ENCODE data around the gene USP25. TPM values are rescaled to one million over a fixed set of nuclear protein-coding genes. Genes with fewer than 3 reads are reported as not detected.

Gene USP25
- total and polyA plus RNA-seq, 2 of the 8 experiments (the other 6 are each of a cell fraction or from before 2014, with no cell fraction given): 11.2 to 48.1 TPM

DNA sequence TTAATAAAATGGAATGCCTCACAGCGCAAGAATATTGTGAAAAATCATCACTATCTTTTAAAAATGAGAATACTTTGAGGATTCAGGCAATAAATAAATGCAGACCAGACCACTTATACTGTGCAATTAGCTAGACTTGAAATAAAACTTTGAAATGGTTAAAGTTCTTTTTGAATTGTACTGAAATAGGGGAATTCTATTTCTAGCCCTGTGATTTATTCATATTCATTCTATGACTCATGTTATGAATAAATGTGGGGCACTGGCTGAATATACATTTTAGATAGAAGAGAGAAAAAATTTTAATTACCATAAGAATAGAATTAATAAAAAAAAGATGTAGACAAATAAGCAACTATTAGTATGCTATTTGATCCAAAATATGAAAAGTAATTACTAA, 16.4 kb upstream of the USP25 start:
- no peaks in the 10 kb centered on the region for H3K9me3 ChIP-seq (ENCODE audit: insufficient read depth in 2 of 2, low read depth in 1 of 2, low read length in 1 of 2)
- no peak overlapping the region for H3K9ac ChIP-seq (replicated peaks in 1 of 4; ENCODE audit: extremely low read depth in 1 of 4, low read depth in 3 of 4, low read length in 3 of 4)
- no peak for DNase-seq (ENCODE audit: low read depth in 1 of 2, low spot score in 2 of 2)
- TF ChIP-seq RFX5 (IDR thresholded peaks at IDR 0.05; ENCODE audit: borderline replicate concordance, low read depth, low read length) (no peak), TAF1 (IDR thresholded peaks at IDR 0.05; ENCODE audit: low read depth, low read length) (no peak), SIN3A (conservative IDR thresholded peaks at IDR 0.05 in 1 of 2, IDR thresholded peaks at IDR 0.05 in 1 of 2; ENCODE audit: low read depth in 1 of 2, low read length in 2 of 2) (no peak), SP1 (IDR thresholded peaks at IDR 0.05; ENCODE audit: low read depth, low read length) (no peak), PHF8 (conservative IDR thresholded peaks at IDR 0.05; ENCODE audit: low read depth, low read length) (no peak), FOSL1 (IDR thresholded peaks at IDR 0.05; ENCODE audit: insufficient read depth, low read depth, low read length) (no peak), SIRT6 (IDR thresholded peaks at IDR 0.05; ENCODE audit: low read length) (no peak), JUND (IDR thresholded peaks at IDR 0.05; ENCODE audit: low read length) (no peak)
- TF ChIP-seq, protein P1, sequence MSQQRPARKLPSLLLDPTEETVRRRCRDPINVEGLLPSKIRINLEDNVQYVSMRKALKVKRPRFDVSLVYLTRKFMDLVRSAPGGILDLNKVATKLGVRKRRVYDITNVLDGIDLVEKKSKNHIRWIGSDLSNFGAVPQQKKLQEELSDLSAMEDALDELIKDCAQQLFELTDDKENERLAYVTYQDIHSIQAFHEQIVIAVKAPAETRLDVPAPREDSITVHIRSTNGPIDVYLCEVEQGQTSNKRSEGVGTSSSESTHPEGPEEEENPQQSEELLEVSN (IDR thresholded peaks at IDR 0.05): no peak
- H3K79me1 ChIP-seq (ENCODE audit: low read depth, low read length): no peaks in the 10 kb centered on the region
- H3K79me2 ChIP-seq (ENCODE audit: control insufficient read depth in 1 of 2, insufficient read depth in 2 of 2, low read length in 2 of 2): no peaks in the 10 kb centered on the region
- H3K4ac ChIP-seq (replicated peaks; ENCODE audit: insufficient read length, low read depth, low read length): no peak overlapping the region
- no peak overlapping the region for H2BK20ac ChIP-seq (ENCODE audit: low read length)
- FAIRE-seq: no peak
- H3K14ac ChIP-seq (ENCODE audit: insufficient read length): no peak overlapping the region
- ChIA-PET POLR2A (ENCODE audit: partially characterized antibody) (no interaction called here), CTCF (ENCODE audit: partially characterized antibody) (no interaction called here)
- 92% methylated on average over 1 of the region's 1 CpG; no CpG with 5 or more reads in 1 of the 2 experiments for WGBS, 2 experiments (ENCODE audit: extremely low coverage in 1 of 2, insufficient coverage in 1 of 2, insufficient read length in 1 of 2, insufficient replicate concordance in 2 of 2, low coverage in 1 of 2, low lambda C conversion rate in 2 of 2, missing lambda C conversion rate in 1 of 2)
- no peak overlapping the region for H2AFZ ChIP-seq (ENCODE audit: low read length)
- H2BK5ac ChIP-seq (ENCODE audit: low read depth, low read length): no peak overlapping the region
- H3K27me3 ChIP-seq (replicated peaks in 1 of 4; ENCODE audit: control insufficient read depth in 3 of 4, extremely low read depth in 1 of 4, insufficient read depth in 3 of 4, low read length in 3 of 4): no peaks in the 10 kb centered on the region
- H4K20me1 ChIP-seq (replicated peaks in 1 of 2; ENCODE audit: control insufficient read depth in 1 of 2, insufficient read depth in 2 of 2, low read length in 2 of 2): no peaks in the 10 kb centered on the region
- H3K36me3 ChIP-seq (ENCODE audit: control insufficient read depth in 2 of 4, insufficient read depth in 4 of 4, low read length in 3 of 4): no peaks in the 10 kb centered on the region
- H3K23me2 ChIP-seq (ENCODE audit: low read depth, low read length): no peaks in the 10 kb centered on the region
- no peak overlapping the region for H3K23ac ChIP-seq (ENCODE audit: insufficient read length)
- H3K56ac ChIP-seq (replicated peaks; ENCODE audit: insufficient read length, low read depth, low read length): no peak overlapping the region
- H3K4me1 ChIP-seq (replicated peaks in 1 of 4; ENCODE audit: control insufficient read depth in 3 of 4, insufficient read depth in 4 of 4, low read length in 3 of 4): no peaks in the 10 kb centered on the region
- no peak overlapping the region for H3K27ac ChIP-seq (ENCODE audit: low read depth, low read length)
- H3K4me2 ChIP-seq (ENCODE audit: insufficient read depth in 1 of 2, low read depth in 2 of 2, low read length in 2 of 2): no peak overlapping the region
- no peak overlapping the region for H4K8ac ChIP-seq (ENCODE audit: extremely low read depth, insufficient read depth, low read length)
- H3K4me3 ChIP-seq (ENCODE audit: extremely low read depth in 1 of 4, insufficient read depth in 2 of 4, low read depth in 3 of 4, low read length in 4 of 4): no peak overlapping the region
- no peak overlapping the region for H4K5ac ChIP-seq (ENCODE audit: insufficient read length, low read depth, low read length)
- no peak overlapping the region for H3K18ac ChIP-seq (ENCODE audit: extremely low read depth, low read length)
- no peak overlapping the region for H4K91ac ChIP-seq (replicated peaks; ENCODE audit: insufficient read length, low read length)
- no peak overlapping the region for H2AK5ac ChIP-seq (ENCODE audit: low read depth, low read length)
- no peak overlapping the region for H2BK120ac ChIP-seq (replicated peaks; ENCODE audit: low read depth, low read length)
- H2BK15ac ChIP-seq (ENCODE audit: low read length): no peak overlapping the region
- no peak overlapping the region for H2BK12ac ChIP-seq (ENCODE audit: low read depth, low read length)

Data from H1 (cell line).